A673 (cell line): Measurements from ENCODE around the gene GLYATL2.

Experiments used
- CTCF ChIP-seq: fragments of 300-800, 200-600 bp; sonication (generic); conservative IDR thresholded peaks from 2 replicates; pipeline ENCODE4 v1.5.1; 2017; ENCODE audit warnings: low read depth, mild to moderate bottlenecking, antibody characterized with exemption, low read length, moderate library complexity, mixed read lengths
- EZH2 ChIP-seq: fragments of 200-600 bp; sonication (generic); IDR thresholded peaks from 2 replicates; pipeline ENCODE4 v1.6.1; 2017; ENCODE audit warnings: borderline replicate concordance, low read depth, mild to moderate bottlenecking, mixed read lengths, antibody characterized with exemption, low read length; ENCODE audit not compliant: poor library complexity, severe bottlenecking

DNA sequence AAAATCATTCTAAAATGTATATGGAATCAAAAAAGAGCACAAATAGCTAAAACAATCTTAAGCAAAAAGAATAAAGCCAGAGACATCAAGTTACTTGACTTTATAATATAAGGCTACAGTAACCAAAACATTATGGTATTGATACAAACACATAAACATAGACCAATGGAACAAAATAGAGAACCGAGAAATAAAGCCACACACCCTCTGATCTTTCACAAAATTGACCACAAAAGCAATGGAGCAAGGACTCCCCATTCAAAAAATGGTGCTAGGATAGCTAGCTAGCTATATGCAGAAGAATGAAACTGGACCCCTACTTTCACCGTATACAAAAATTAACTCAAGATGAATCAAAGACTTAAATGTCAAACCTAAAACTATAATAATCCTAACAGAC, 43.2 kb downstream of the GLYATL2 start:
- TF ChIP-seq CTCF (no peak), EZH2 (no peak)
